GM23248 (cell line): ENCODE results near the gene CCDC50.

Source experiments
- EZH2 ChIP-seq: fragments of 200-600 bp; sonication (generic); IDR thresholded peaks from 2 replicates; pipeline ENCODE4 v1.6.1; 2018; ENCODE audit warnings: antibody characterized with exemption, mild to moderate bottlenecking; ENCODE audit not compliant: insufficient read depth, poor library complexity, severe bottlenecking
- EZH2phosphoT487 ChIP-seq: fragments of 200-600 bp; sonication (generic); IDR thresholded peaks from 2 replicates; pipeline ENCODE4 v1.6.1; 2018; ENCODE audit warnings: antibody characterized with exemption, moderate library complexity, mild to moderate bottlenecking, low read depth; ENCODE audit not compliant: insufficient read depth

DNA sequence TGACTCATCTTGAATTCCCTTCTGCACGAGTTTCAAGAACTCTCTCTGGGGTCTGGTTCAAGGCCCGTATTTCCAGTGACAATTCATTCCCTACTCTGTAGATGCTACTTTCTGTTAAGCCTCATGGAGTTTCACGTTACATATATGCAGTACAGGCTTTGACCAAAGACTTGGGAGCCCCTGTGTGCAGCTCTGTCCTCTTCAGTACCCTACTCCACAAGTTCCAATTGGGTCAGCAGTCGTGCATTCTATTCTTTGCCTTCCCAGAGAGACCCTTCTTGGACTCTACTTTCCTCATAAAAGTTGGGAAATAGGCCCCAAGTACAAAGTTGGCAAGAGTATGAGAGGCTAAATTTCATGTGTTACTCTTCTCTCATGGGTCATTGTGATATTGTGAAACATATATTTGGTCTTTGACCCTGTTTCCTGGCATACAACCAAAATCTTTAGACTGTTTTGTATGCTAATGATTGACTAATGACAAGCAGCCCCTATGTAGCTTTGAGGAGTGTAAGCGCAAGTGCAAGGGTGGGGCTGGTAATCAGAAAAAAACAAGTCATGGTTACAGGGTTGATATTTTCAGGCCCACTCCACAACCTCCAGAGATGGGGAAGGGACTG lies 15.0 kb upstream of the CCDC50 start:
- TF ChIP-seq EZH2, result no peak
- TF ChIP-seq EZH2phosphoT487, result no peak
